Body of pancreas (tissue), 4 donors: ENCODE measurements around the gene CDH4. TPM values are rescaled to one million over a fixed set of nuclear protein-coding genes. Genes with fewer than 3 reads are reported as not detected.

Experiments
- ATAC-seq: fragments of 150-250 bp; one replicate; pipeline ENCODE4 v1.9.1; 2016
- DNase-seq, 4 donors: peaks; one replicate each; pipeline ENCODE4 v3.0.0-alpha.2; 2019
- H3K27ac ChIP-seq, 4 donors: fragments of 200-600 bp; sonication (generic); 1 replicate in 3 of 4; 2 replicates in 1 of 4; pipeline versions ENCODE4 v1.5.1 to v1.6.1; 2016 to 2019; ENCODE audit warnings: mild to moderate bottlenecking in 1 of 4, mixed read lengths in 1 of 4, moderate library complexity in 1 of 4
- H3K27me3 ChIP-seq, 2 donors: fragments of 200-600 bp; sonication (generic); one replicate each; pipeline ENCODE4 v1.6.0; 2016; ENCODE audit warnings: mild to moderate bottlenecking in 1 of 2
- H3K36me3 ChIP-seq, 2 donors: fragments of 200-600 bp; sonication (generic); replicated peaks in 1 of 2; 2 replicates each; pipeline ENCODE4 v1.5.1; 2016; ENCODE audit warnings: low read depth in 2 of 2; ENCODE audit not compliant: insufficient read depth in 1 of 2
- H3K4me1 ChIP-seq: fragments of 200-600 bp; sonication (generic); one replicate; pipeline ENCODE4 v1.6.0; 2016
- H3K4me3 ChIP-seq, 2 donors: fragments of 200-600 bp; sonication (generic); 1 replicate in 1 of 2; 2 replicates in 1 of 2; pipeline ENCODE4 v1.5.1; 2016 to 2019
- H3K9me3 ChIP-seq, 3 donors: fragments of 200-600 bp; sonication (generic); 1 replicate in 2 of 3; 2 replicates in 1 of 3; pipeline ENCODE4 v1.5.1; 2016
- POLR2A ChIP-seq, 3 donors: fragments of 450-650 bp; IDR thresholded peaks; one replicate each; pipeline ENCODE4 v1.6.1; 2016; ENCODE audit warnings: antibody characterized with exemption in 3 of 3, mild to moderate bottlenecking in 2 of 3
- WGBS, 2 donors: methylation state at CpG; one replicate each; pipeline ENCODE4 v1.1.5; 2017; 5-methylcytosine and 5-hydroxymethylcytosine counted together
- intact Hi-C: fragments of 100-400 bp; cut with DNase I; formaldehyde crosslinking; loops from one replicate; pipeline ENCODE4 v1.15.1; 2023
- total RNA-seq, 2 donors: library from RNA; depleted of rRNA; stranded (reverse); fragments of >200 nt; gene quantifications; one replicate each; pipeline ENCODE4 v1.1.0, GENCODE V29; 2016
- TF ChIP-seq, protein P1 (sequence below), 7 experiments: fragments of 450-650 bp in 4 of 7; fragments of 200-600 bp in 3 of 7; sonication (generic) in 3 of 7; IDR thresholded peaks; one replicate each; pipeline ENCODE4 v1.5.1; 2016 to 2019; ENCODE audit warnings: antibody characterized with exemption in 7 of 7

CDH4 gene
- total RNA-seq, 2 donors from 2014 or later = 0.33 to 0.52 TPM

DNA sequence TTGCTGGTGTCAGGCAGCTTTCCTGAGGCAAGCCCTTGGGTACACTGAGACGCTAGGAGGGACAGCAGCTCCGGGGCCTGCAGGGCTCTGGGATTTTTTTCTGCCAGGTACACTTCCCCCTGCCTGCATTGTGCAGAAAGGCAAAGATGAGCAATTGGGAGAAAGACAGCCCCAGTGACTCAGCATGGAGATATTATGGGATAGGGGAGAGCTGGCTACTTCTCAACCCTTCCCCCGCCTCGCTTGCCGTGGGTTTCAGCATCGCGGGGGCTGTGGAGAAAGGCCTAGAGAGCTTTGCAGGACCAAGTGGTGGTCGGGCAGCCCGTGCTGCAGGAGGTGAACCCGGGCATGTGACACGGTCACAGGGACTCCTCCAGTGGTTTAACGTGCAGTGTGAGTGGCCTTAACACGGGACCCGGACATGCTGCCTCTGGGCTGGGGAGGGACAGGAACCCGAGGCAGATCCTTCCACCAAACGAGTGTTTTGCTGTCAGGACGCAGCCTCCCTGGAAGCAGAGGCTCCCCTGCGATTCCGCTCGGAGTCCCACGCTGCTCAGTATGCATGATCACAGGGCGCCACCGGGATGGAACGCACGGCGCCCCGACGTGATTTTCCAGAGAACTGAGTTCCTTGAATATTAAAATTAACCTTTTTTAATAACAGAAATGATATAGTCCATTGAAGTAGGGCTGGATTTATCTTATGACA lies 139.9 kb downstream of the CDH4 start:
- no peaks in the 10 kb centered on the region for H3K9me3 ChIP-seq
- no peak overlapping the region for H3K27ac ChIP-seq
- intact Hi-C loops = no loop called here
- H3K4me3 ChIP-seq = no peak overlapping the region
- WGBS, 2 donors = 61 to 70% methylated on average over 19 to 28 of the region's 28 CpGs
- H3K4me1 ChIP-seq = no peaks in the 10 kb centered on the region
- TF ChIP-seq, protein P1, sequence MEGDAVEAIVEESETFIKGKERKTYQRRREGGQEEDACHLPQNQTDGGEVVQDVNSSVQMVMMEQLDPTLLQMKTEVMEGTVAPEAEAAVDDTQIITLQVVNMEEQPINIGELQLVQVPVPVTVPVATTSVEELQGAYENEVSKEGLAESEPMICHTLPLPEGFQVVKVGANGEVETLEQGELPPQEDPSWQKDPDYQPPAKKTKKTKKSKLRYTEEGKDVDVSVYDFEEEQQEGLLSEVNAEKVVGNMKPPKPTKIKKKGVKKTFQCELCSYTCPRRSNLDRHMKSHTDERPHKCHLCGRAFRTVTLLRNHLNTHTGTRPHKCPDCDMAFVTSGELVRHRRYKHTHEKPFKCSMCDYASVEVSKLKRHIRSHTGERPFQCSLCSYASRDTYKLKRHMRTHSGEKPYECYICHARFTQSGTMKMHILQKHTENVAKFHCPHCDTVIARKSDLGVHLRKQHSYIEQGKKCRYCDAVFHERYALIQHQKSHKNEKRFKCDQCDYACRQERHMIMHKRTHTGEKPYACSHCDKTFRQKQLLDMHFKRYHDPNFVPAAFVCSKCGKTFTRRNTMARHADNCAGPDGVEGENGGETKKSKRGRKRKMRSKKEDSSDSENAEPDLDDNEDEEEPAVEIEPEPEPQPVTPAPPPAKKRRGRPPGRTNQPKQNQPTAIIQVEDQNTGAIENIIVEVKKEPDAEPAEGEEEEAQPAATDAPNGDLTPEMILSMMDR (IDR thresholded peaks at IDR 0.05) = no peak
- no peak for TF ChIP-seq POLR2A (IDR thresholded peaks at IDR 0.05)
- ATAC-seq = no peak
- DNase-seq = no peak
- no peaks in the 10 kb centered on the region for H3K27me3 ChIP-seq
- no peaks in the 10 kb centered on the region for H3K36me3 ChIP-seq

GRCh38 chr20:61394088-61394799 lies 142.2 kb downstream of the CDH4 start:
- H3K27ac ChIP-seq = no peak overlapping the region
- H3K9me3 ChIP-seq = no peaks in the 10 kb centered on the region
- intact Hi-C loops = no loop called here
- H3K4me3 ChIP-seq = no peak overlapping the region
- DNase-seq (no peak), ATAC-seq (no peak)
- no peaks in the 10 kb centered on the region for H3K4me1 ChIP-seq
- no peaks in the 10 kb centered on the region for H3K36me3 ChIP-seq
- no peak for TF ChIP-seq POLR2A (IDR thresholded peaks at IDR 0.05)
- TF ChIP-seq, protein P1 (IDR thresholded peaks at IDR 0.05) = no peak
- WGBS, 2 donors = 57 to 59% methylated on average over 14 of the region's 14 CpGs
- H3K27me3 ChIP-seq = no peaks in the 10 kb centered on the region

DNA sequence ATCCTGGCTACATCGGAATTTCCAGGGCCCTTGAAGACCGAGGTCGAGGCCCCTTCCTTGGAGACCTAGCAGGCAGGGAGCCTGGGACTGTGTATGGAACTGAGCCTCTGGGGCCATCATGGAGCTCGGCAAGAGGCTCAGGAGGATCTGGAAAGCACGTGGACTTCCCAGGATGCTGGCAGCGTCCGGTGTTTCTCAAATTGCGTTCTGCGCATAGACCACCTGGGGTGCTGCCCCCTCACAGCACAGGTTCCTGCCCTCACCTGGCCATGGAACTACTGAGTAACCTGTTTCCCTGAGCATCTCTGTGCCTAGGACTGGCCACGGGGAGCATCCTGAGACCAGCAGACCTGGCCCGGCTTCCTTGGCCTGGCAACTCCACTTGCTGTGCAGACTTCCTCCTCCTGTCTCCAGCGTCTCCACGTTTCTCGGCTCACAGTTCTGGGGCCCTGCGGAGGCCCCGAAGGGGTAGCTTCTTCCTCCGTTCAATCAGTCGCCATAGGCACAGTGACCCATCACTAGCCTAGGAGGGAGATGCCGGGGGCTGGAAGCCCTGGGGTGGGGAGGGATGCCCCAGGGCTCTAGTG lies 144.3 kb downstream of the CDH4 start:
- intact Hi-C loops = no loop called here
- Histone ChIP-seq H3K36me3 (no peaks in the 10 kb centered on the region), H3K9me3 (no peaks in the 10 kb centered on the region), H3K4me1 (no peaks in the 10 kb centered on the region), H3K27me3 (no peaks in the 10 kb centered on the region), H3K27ac (no peak overlapping the region), H3K4me3 (no peak overlapping the region)
- ATAC-seq = no peak
- TF ChIP-seq, protein P1 (IDR thresholded peaks at IDR 0.05) = no peak
- no peak for TF ChIP-seq POLR2A (IDR thresholded peaks at IDR 0.05)
- WGBS, 2 donors = 76 to 83% methylated on average over 14 to 18 of the region's 19 CpGs
- DNase-seq = no peak

DNA sequence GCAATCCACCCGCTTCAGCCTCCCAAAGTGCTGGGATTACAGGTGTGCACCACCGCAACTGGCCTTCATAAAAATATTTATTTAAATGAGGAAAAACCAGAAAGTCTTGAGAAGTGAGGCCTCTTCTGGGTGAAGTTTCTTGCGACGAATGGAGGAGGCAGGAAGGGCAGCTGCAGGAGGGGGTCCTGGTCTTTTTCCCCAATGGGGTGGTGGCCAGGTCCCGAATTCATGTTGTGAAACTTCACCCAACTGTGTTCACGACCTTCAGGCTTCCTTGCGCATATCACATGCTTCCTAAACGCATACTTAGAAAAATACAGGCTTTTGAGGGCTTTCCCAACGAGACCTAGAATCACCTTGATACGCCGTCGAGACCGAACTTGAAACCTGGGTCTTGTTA lies 145.1 kb downstream of the CDH4 start:
- H3K9me3 ChIP-seq = no peaks in the 10 kb centered on the region
- DNase-seq (no peak), ATAC-seq (no peak)
- no peaks in the 10 kb centered on the region for H3K27me3 ChIP-seq
- H3K36me3 ChIP-seq = no peaks in the 10 kb centered on the region
- no peak for TF ChIP-seq POLR2A (IDR thresholded peaks at IDR 0.05)
- TF ChIP-seq, protein P1 (IDR thresholded peaks at IDR 0.05) = no peak
- intact Hi-C loops = no loop called here
- 79 to 84% methylated on average over 13 of the region's 13 CpGs for WGBS, 2 donors
- H3K4me3 ChIP-seq = no peak overlapping the region
- no peaks in the 10 kb centered on the region for H3K4me1 ChIP-seq
- no peak overlapping the region for H3K27ac ChIP-seq
